ENCODE measurements around the gene CNTNAP4.

DNA sequence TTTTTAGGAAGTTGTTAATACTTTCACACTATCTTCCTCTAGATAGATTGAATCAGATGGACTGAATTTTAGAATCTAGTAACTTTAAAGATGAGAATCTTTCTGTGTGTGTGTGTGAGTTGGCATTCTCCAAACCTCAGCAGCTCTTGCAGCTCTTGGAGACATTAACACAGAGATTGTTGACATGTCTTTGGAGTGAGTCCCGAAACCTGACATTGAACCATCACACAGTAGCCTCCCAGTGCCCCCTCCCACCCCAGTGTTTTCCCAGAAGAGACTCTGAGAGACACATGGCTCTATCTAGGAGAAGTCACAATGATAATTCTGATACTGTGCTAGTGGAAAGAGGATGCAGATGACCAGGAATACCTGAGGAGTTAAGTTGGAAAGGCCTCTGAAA is 103.9 kb downstream of the CNTNAP4 start:
- no peak for TF ChIP-seq POLR2A (IDR thresholded peaks at IDR 0.05)
- TF ChIP-seq, protein P1, sequence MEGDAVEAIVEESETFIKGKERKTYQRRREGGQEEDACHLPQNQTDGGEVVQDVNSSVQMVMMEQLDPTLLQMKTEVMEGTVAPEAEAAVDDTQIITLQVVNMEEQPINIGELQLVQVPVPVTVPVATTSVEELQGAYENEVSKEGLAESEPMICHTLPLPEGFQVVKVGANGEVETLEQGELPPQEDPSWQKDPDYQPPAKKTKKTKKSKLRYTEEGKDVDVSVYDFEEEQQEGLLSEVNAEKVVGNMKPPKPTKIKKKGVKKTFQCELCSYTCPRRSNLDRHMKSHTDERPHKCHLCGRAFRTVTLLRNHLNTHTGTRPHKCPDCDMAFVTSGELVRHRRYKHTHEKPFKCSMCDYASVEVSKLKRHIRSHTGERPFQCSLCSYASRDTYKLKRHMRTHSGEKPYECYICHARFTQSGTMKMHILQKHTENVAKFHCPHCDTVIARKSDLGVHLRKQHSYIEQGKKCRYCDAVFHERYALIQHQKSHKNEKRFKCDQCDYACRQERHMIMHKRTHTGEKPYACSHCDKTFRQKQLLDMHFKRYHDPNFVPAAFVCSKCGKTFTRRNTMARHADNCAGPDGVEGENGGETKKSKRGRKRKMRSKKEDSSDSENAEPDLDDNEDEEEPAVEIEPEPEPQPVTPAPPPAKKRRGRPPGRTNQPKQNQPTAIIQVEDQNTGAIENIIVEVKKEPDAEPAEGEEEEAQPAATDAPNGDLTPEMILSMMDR (IDR thresholded peaks at IDR 0.05): no peak

Measured in adrenal gland (tissue), 5 donors.